Right lobe of liver (tissue), 6 donors: ENCODE results near the gene MAPKAPK3. TPM values are rescaled to one million over a fixed set of nuclear protein-coding genes. Genes with fewer than 3 reads are reported as not detected.

Experiments used
- ATAC-seq, 4 donors: fragments of 200-7000 bp; cut with Tn5 transposase; one replicate each; pipeline ENCODE4 v1.9.1; 2020; ENCODE audit warnings: mild to moderate bottlenecking in 4 of 4, moderate library complexity in 4 of 4
- DNase-seq, 3 donors: peaks; one replicate each; pipeline ENCODE4 v3.0.0-alpha.2; 2020
- H3K27ac ChIP-seq, 3 donors: fragments of 200-600 bp; one replicate each; pipeline ENCODE4 v1.8.0; 2022
- H3K27me3 ChIP-seq, 2 donors: fragments of 200-600 bp; one replicate each; pipeline ENCODE4 v1.8.0; 2022
- H3K36me3 ChIP-seq, 4 donors: fragments of 200-600 bp; sonication (generic) in 1 of 4; one replicate each; pipeline versions ENCODE4 v1.5.1 to v1.8.0; 2017 to 2022; ENCODE audit warnings: control low read depth in 1 of 4
- H3K4me1 ChIP-seq, 4 donors: fragments of 200-600 bp; sonication (generic) in 1 of 4; one replicate each; pipeline versions ENCODE4 v1.5.1 to v1.8.0; 2017 to 2022; ENCODE audit warnings: control low read depth in 1 of 4
- H3K4me3 ChIP-seq, 3 donors: fragments of 200-600 bp; one replicate each; pipeline ENCODE4 v1.8.0; 2022
- H3K9me3 ChIP-seq, 4 donors: fragments of 200-600 bp; sonication (generic) in 1 of 4; one replicate each; pipeline versions ENCODE4 v1.5.1 to v1.8.0; 2017 to 2022; ENCODE audit warnings: control low read depth in 1 of 4
- CTCF ChIP-seq, 4 donors: fragments of 200-600 bp in 3 of 4; fragments of 450-650 bp in 1 of 4; IDR thresholded peaks; one replicate each; pipeline versions ENCODE4 v1.5.1 to v1.8.0; 2016 to 2022; ENCODE audit warnings: antibody characterized with exemption in 4 of 4, mild to moderate bottlenecking in 2 of 4
- POLR2A ChIP-seq: fragments of 450-650 bp; IDR thresholded peaks from one replicate; pipeline ENCODE4 v1.6.1; 2017; ENCODE audit warnings: antibody characterized with exemption, mild to moderate bottlenecking
- WGBS: methylation state at CpG from one replicate; pipeline ENCODE4 v1.1.6; 2018; ENCODE audit warnings: low coverage, low lambda C conversion rate; ENCODE audit not compliant: insufficient coverage; ENCODE audit errors: missing lambda C conversion rate; 5-methylcytosine and 5-hydroxymethylcytosine counted together
- intact Hi-C, 2 donors: fragments of 100-400 bp; cut with DNase I; formaldehyde crosslinking; loops; one replicate each; pipeline versions ENCODE4 v1.11.2 to v1.14.1; 2022
- total RNA-seq, 6 experiments: library from RNA; depleted of rRNA in 2 of 6; stranded (reverse); fragments of >200 nt in 2 of 6; fragmentation: NEBNext Ultra II Directional in 3 of 6; extraction: Animal tissue kit (Norgen Biotek cat#: 25700) in 3 of 6; gene quantifications; one replicate each; pipeline versions ENCODE4 v1.1.0 to v1.2.4, GENCODE V29; 2016 to 2023
- donor health status: DM: no; HTN: yes; CAD: no.
- donor health status: DM: no; HTN: no; CAD: no.
- donor health status: DM: no; HTN: no; CAD: no.
- donor health status: DM: no; HTN: yes; CAD: no.
- donor health status: DM: no; HTN: yes; CAD: no.

Gene MAPKAPK3
- total RNA-seq, 6 experiments from 2014 or later = 16.6 to 21.4 (median 18.6) TPM

- H3K27ac ChIP-seq = no peak overlapping the region
- no peaks in the 10 kb centered on the region for H3K9me3 ChIP-seq
- no peaks in the 10 kb centered on the region for H3K27me3 ChIP-seq
- ATAC-seq = peak in 2 of 4 donors; percentile 10 to 21
- no peak overlapping the region for H3K4me3 ChIP-seq
- no peaks in the 10 kb centered on the region for H3K36me3 ChIP-seq
- intact Hi-C loops = loop anchor here in 1 of 2 donors (10.0 kb wide), 1 partner anchor 751 kb away; no protein-coding TSS in a partner anchor
- H3K4me1 ChIP-seq = no peaks in the 10 kb centered on the region
- no peak for TF ChIP-seq CTCF (IDR thresholded peaks at IDR 0.05)
- 52% methylated on average over 3 of the region's 6 CpGs for WGBS
- no peak for DNase-seq
Observed at GRCh38 chr3:50623840-50624474, 7.0 kb downstream of the MAPKAPK3 start.

DNA sequence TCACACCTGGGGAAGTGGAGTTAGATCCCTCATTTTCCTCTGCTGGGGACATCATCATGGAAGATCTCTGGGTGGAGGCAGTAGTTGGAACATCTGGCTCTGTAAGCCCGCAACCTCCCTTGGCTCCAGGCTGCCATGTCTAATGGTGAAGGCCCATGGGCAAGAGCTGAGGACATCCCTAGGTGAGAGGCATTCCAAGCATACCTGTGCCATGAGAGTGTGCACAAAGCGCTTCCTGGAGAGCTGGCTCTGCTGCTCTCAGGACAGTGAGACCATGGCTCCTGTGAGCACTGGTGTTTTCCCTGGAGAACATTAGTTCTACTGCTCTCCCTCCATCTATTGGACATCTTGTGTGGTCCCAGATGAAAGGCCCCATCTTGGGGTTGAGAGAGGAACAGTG, 7.7 kb downstream of the MAPKAPK3 start:
- Histone ChIP-seq H3K9me3 (no peaks in the 10 kb centered on the region), H3K27ac (no peak overlapping the region), H3K36me3 (no peaks in the 10 kb centered on the region), H3K4me3 (no peak overlapping the region), H3K27me3 (no peaks in the 10 kb centered on the region), H3K4me1 (no peaks in the 10 kb centered on the region)
- ATAC-seq (no peak), DNase-seq (no peak)
- intact Hi-C loops = loop anchor here in 1 of 2 donors (10.0 kb wide), 1 partner anchor 750 kb away; no protein-coding TSS in a partner anchor
- no CpG with 5 or more reads among the region's 2 CpGs for WGBS
- no peak for TF ChIP-seq POLR2A
- TF ChIP-seq CTCF (IDR thresholded peaks at IDR 0.05) = no peak

GRCh38 chr3:50625231-50626182, 8.6 kb downstream of the MAPKAPK3 start:
- ATAC-seq = no peak
- Histone ChIP-seq H3K9me3 (no peaks in the 10 kb centered on the region), H3K4me3 (no peak overlapping the region), H3K36me3 (no peaks in the 10 kb centered on the region), H3K27ac (no peak overlapping the region), H3K27me3 (no peaks in the 10 kb centered on the region), H3K4me1 (no peaks in the 10 kb centered on the region)
- intact Hi-C loops = loop anchor here in 1 of 2 donors (10.0 kb wide), 1 partner anchor 749 kb away; no protein-coding TSS in a partner anchor
- TF ChIP-seq POLR2A (no peak), CTCF (IDR thresholded peaks at IDR 0.05) (no peak)
- no peak for DNase-seq
- 76% methylated on average over 13 of the region's 18 CpGs for WGBS

DNA sequence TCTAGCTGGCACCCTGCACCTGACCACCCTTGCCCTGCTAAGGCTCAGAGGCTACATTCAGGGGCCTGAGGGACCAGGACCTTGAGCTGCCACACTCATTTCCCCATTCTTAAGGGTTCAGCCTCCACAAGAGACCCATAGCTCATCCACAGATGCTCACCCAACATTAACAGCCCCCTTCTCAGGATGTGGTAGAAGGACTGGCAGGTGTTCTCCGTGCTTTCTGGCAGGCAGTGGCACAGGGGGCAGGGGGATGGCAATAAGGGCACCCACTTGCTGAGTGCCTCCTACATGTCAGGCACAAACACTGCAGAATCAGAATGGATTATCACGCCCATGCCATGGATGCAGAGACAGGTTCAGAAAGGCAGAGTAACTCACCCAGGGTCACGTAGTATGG, 9.4 kb downstream of the MAPKAPK3 start:
- DNase-seq = no peak
- Histone ChIP-seq H3K36me3 (no peaks in the 10 kb centered on the region), H3K4me1 (no peaks in the 10 kb centered on the region), H3K27ac (no peak overlapping the region), H3K9me3 (no peaks in the 10 kb centered on the region), H3K27me3 (no peaks in the 10 kb centered on the region), H3K4me3 (no peak overlapping the region)
- ATAC-seq = no peak
- TF ChIP-seq CTCF (IDR thresholded peaks at IDR 0.05) (no peak), POLR2A (no peak)
- 100% methylated on average over 1 of the region's 3 CpGs for WGBS
- intact Hi-C loops = loop anchor here in 1 of 2 donors (10.0 kb wide), 1 partner anchor 748 kb away; no protein-coding TSS in a partner anchor
